Erythroblast (primary cell): ENCODE data around the gene CHMP4A.

ENCODE experiments used
- GATA1 ChIP-seq: IDR thresholded peaks from 2 replicates; pipeline ENCODE4 v1.6.1; 2011; ENCODE audit warnings: low read depth, mild to moderate bottlenecking, control low read depth, low read length, moderate library complexity
- POLR2A ChIP-seq: IDR thresholded peaks from 2 replicates; pipeline ENCODE4 v1.6.1; 2011; ENCODE audit warnings: mild to moderate bottlenecking, low read length

- TF ChIP-seq POLR2A = no peak
- TF ChIP-seq GATA1 = no peak
These were observed 48.7 kb upstream of the CHMP4A start for GRCh38 chr14:24261969-24262327.
